ENCODE data around the gene H2BK1.
A peak's percentile ranks its signal among the peaks of the same experiment; 100 is the strongest.

H2BK1 gene

DNA sequence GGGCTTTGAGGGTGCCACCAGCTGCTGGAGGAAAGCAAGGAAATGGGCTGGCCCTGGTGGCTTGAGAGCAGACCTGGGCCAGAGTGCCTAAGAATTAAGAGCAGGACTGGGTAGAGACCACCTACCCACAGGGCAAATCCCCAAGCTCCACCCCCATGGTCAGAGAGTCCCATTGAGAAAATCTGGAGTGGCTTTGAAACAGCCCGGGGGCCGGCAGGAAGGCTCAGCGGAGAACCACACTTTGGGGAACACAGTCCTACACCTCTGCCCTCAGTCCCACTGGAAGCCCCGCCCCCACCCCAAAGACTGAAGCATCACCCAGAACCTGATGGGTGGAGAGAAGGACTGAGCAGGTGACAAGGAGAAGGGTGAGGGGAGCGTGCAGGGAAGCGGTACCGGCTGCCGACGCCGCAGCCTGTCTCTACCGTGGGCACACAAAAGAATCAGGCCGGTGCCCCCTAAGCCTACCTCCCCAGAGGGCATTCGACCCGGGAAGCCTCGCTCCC, 34.6 kb upstream of the H2BK1 start:
- no peak overlapping the region for H2AFZ ChIP-seq (ENCODE audit: low read length)
- peaks cover 11% of the 10 kb centered on the region for H3K27me3 ChIP-seq (ENCODE audit: insufficient read depth, low read length)
- no peaks in the 10 kb centered on the region for H3K9me2 ChIP-seq (ENCODE audit: low read depth, low read length)
- H3K36me3 ChIP-seq (ENCODE audit: insufficient read depth, low read length), result no peaks in the 10 kb centered on the region
- peak overlapping the region; percentile 53 for H3K4me3 ChIP-seq (ENCODE audit: low read depth, low read length, poor library complexity, severe bottlenecking)
- H3K4me2 ChIP-seq (ENCODE audit: low read length), result peak overlapping the region; percentile 71
- H4K20me1 ChIP-seq (ENCODE audit: insufficient read depth, low read length), result no peaks in the 10 kb centered on the region
- H3K4me1 ChIP-seq (ENCODE audit: insufficient read depth, low read length, severe bottlenecking), result peaks cover 43% of the 10 kb centered on the region
- no peak overlapping the region for H3K27ac ChIP-seq (ENCODE audit: low read depth, low read length, poor library complexity, severe bottlenecking)
- no peaks in the 10 kb centered on the region for H3K79me2 ChIP-seq (ENCODE audit: insufficient read depth, low read length)
- no peaks in the 10 kb centered on the region for H3F3A ChIP-seq (ENCODE audit: insufficient read depth, low read length)
- H3K9me3 ChIP-seq (ENCODE audit: low read length), result no peaks in the 10 kb centered on the region
- no peak for TF ChIP-seq EZH2 (IDR thresholded peaks at IDR 0.05; ENCODE audit: borderline replicate concordance, low read length)
- no peak for TF ChIP-seq CTCF (IDR thresholded peaks at IDR 0.05; ENCODE audit: low read length)
- H3K9ac ChIP-seq (ENCODE audit: low read length), result peak overlapping the region; percentile 37

DNA sequence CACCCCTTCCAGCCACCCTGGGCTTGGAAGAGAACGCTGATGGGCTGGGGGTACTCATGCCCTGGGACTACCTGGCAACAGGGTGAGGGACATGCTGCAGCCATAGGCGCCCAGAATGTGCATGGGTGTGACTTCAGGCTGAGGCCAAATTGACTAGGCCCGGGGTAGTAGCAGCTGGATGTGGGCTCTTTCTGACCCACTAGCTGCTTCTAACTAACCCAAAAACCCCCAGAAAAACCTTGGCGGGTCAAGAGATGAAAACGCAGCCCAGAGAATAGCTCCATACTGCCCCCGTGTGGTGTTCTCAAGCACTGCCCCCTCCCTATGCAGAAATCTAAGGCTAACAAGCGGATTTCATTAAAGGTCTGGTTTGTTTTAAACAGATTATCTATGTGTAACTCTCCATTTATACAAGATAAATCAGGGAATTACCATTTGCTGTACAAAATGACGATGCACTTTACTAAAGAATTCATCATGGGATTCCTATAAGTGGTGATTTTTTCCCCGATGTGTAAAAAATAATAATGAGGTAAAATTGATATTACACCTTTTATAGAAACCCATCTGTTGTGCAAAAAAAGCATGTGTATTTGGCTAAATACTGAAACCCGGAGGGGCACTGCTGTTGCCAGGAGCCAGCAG, 34.0 kb upstream of the H2BK1 start:
- Histone ChIP-seq H4K20me1 (ENCODE audit: insufficient read depth, low read length) (no peaks in the 10 kb centered on the region), H3K9ac (ENCODE audit: low read length) (no peak overlapping the region; the same call in 1 of the 2 replicates), H3K4me1 (ENCODE audit: insufficient read depth, low read length, severe bottlenecking) (peaks cover 41% of the 10 kb centered on the region)

GRCh38 chr7:151243408-151244195, 33.3 kb upstream of the H2BK1 start:
- H3F3A ChIP-seq (ENCODE audit: insufficient read depth, low read length), result no peaks in the 10 kb centered on the region
- TF ChIP-seq CTCF (IDR thresholded peaks at IDR 0.05; ENCODE audit: low read length), result no peak
- no peak for TF ChIP-seq EZH2 (IDR thresholded peaks at IDR 0.05; ENCODE audit: borderline replicate concordance, low read length)
- H2AFZ ChIP-seq (ENCODE audit: low read length), result no peak overlapping the region
- no peaks in the 10 kb centered on the region for H3K9me3 ChIP-seq (ENCODE audit: low read length)
- no peaks in the 10 kb centered on the region for H4K20me1 ChIP-seq (ENCODE audit: insufficient read depth, low read length)
- peak overlapping the region; percentile 9 for H3K4me3 ChIP-seq (ENCODE audit: low read depth, low read length, poor library complexity, severe bottlenecking)
- H3K27ac ChIP-seq (ENCODE audit: low read depth, low read length, poor library complexity, severe bottlenecking), result no peak overlapping the region
- no peaks in the 10 kb centered on the region for H3K9me2 ChIP-seq (ENCODE audit: low read depth, low read length)
- peaks cover 10% of the 10 kb centered on the region for H3K36me3 ChIP-seq (ENCODE audit: insufficient read depth, low read length)
- peaks cover 8% of the 10 kb centered on the region for H3K27me3 ChIP-seq (ENCODE audit: insufficient read depth, low read length)
- peaks cover 35% of the 10 kb centered on the region for H3K4me1 ChIP-seq (ENCODE audit: insufficient read depth, low read length, severe bottlenecking)
- no peaks in the 10 kb centered on the region for H3K79me2 ChIP-seq (ENCODE audit: insufficient read depth, low read length)
- peak overlapping the region; percentile 26; the same call in 1 of the 2 replicates for H3K4me2 ChIP-seq (ENCODE audit: low read length)
- H3K9ac ChIP-seq (ENCODE audit: low read length), result no peak overlapping the region; the same call in 1 of the 2 replicates

More for the DNA sequence above, 34.0 kb upstream of the H2BK1 start:
- no peaks in the 10 kb centered on the region for H3F3A ChIP-seq (ENCODE audit: insufficient read depth, low read length)
- no peaks in the 10 kb centered on the region for H3K9me3 ChIP-seq (ENCODE audit: low read length)
- H3K79me2 ChIP-seq (ENCODE audit: insufficient read depth, low read length), result no peaks in the 10 kb centered on the region
- peaks cover 4% of the 10 kb centered on the region for H3K36me3 ChIP-seq (ENCODE audit: insufficient read depth, low read length)
- no peaks in the 10 kb centered on the region for H3K9me2 ChIP-seq (ENCODE audit: low read depth, low read length)
- H2AFZ ChIP-seq (ENCODE audit: low read length), result no peak overlapping the region
- TF ChIP-seq EZH2 (IDR thresholded peaks at IDR 0.05; ENCODE audit: borderline replicate concordance, low read length), result no peak
- TF ChIP-seq CTCF (IDR thresholded peaks at IDR 0.05; ENCODE audit: low read length), result peak; percentile 99
- H3K4me3 ChIP-seq (ENCODE audit: low read depth, low read length, poor library complexity, severe bottlenecking), result peak overlapping the region; percentile 53
- H3K4me2 ChIP-seq (ENCODE audit: low read length), result peak overlapping the region; percentile 71; the same call in 1 of the 2 replicates
- no peak overlapping the region for H3K27ac ChIP-seq (ENCODE audit: low read depth, low read length, poor library complexity, severe bottlenecking)
- H3K27me3 ChIP-seq (ENCODE audit: insufficient read depth, low read length), result peaks cover 8% of the 10 kb centered on the region
